GM21723 (cell line): Measurements from ENCODE around the gene TUSC2.

ENCODE experiments used
- ATAC-seq: cut with Tn5 transposase; IDR thresholded peaks from one replicate; pipeline ENCODE4 v1.9.1; 2021; ENCODE audit warnings: mild to moderate bottlenecking, moderate library complexity; ENCODE audit not compliant: unreplicated experiment

The TUSC2 gene

GRCh38 chr3:50337175-50337861, 9.3 kb upstream of the TUSC2 start:
- peak; percentile 70 for ATAC-seq

- peak; percentile 34 for ATAC-seq
Observed at GRCh38 chr3:50336452-50337174, 8.6 kb upstream of the TUSC2 start.

- ATAC-seq, result no peak
Observed at GRCh38 chr3:50334339-50335075, 6.5 kb upstream of the TUSC2 start.

GRCh38 chr3:50333744-50334328, 5.8 kb upstream of the TUSC2 start:
- ATAC-seq, result no peak

GRCh38 chr3:50331364-50331907, 3.4 kb upstream of the TUSC2 start:
- no peak for ATAC-seq

GRCh38 chr3:50330330-50330729, 2.3 kb upstream of the TUSC2 start:
- no peak for ATAC-seq

GRCh38 chr3:50327129-50327528, 894 bp downstream of the TUSC2 start:
- no peak for ATAC-seq

GRCh38 chr3:50326182-50326541, 1.9 kb downstream of the TUSC2 start:
- no peak for ATAC-seq

GRCh38 chr3:50325497-50326181, 2.4 kb downstream of the TUSC2 start:
- ATAC-seq, result no peak

- ATAC-seq, result no peak
Observed at GRCh38 chr3:50325113-50325480, 2.9 kb downstream of the TUSC2 start.

GRCh38 chr3:50324351-50325112, 3.5 kb downstream of the TUSC2 start:
- ATAC-seq, result no peak

GRCh38 chr3:50323614-50324199, 4.3 kb downstream of the TUSC2 start:
- no peak for ATAC-seq

- no peak for ATAC-seq
Observed at GRCh38 chr3:50323092-50323600, 4.9 kb downstream of the TUSC2 start.

- ATAC-seq, result no peak
Observed at GRCh38 chr3:50322386-50323091, 5.5 kb downstream of the TUSC2 start, which contains the start of gene HYAL2. HYAL2 (minus strand) TSS chr3:50322745; CDS start chr3:50320489, 2,256 bp downstream.

- no peak for ATAC-seq
Observed at GRCh38 chr3:50322115-50322385, 6.0 kb downstream of the TUSC2 start.

GRCh38 chr3:50321336-50322114, 6.5 kb downstream of the TUSC2 start:
- ATAC-seq, result peak; percentile 82

- peak; percentile 50 for ATAC-seq
Observed at GRCh38 chr3:50320853-50321335, 7.1 kb downstream of the TUSC2 start.
